ENCODE data around the gene MCCD1. TPM values are rescaled to one million over a fixed set of nuclear protein-coding genes. Genes with fewer than 3 reads are reported as not detected.
A peak's percentile ranks its signal among the peaks of the same experiment; 100 is the strongest.

The MCCD1 gene
- total and polyA plus RNA-seq, 2 of the 13 experiments (the other 11 are each of a cell fraction or from before 2014, with no cell fraction given), result 0.15 TPM; not detected in 1

DNA sequence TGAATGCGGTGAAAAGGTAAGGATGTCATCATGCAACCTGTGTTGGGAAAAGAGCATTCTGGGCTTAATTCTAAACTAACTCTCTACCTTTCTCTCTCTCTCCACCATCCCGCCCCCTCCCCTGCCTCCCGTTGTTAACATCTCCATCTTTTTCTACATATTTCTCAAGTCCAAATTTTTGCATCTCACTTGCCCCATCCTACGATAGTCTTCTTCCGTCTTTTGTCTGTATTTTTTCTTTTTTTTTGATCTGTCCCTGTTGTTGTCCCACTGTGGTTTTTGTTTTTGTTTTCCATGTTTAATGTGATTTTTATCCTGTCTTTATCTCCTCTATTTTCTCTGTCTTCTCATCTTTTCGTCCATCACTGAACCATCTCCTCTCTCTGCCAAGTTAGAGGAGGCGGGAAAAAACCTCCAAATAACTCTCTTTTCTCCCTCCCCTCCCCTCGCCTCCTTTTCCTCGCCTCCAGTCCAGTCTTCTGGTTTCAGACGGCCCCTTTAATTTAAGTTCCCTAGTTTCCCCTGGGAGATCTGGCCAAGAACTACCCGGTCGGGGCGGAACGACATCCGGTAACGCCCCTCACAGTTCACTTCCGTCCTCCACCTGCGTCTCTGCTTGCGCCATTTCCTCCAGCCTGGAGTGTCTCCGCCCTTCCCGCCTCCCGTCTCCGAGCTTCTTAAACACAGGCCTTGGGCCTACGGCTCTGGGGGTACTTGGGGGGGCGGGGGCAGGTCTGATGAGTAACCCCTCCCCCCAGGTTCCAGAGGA lies 18.4 kb downstream of the MCCD1 start, which contains the start of gene NFKBIL1 (continued):
- TF ChIP-seq, protein P1, sequence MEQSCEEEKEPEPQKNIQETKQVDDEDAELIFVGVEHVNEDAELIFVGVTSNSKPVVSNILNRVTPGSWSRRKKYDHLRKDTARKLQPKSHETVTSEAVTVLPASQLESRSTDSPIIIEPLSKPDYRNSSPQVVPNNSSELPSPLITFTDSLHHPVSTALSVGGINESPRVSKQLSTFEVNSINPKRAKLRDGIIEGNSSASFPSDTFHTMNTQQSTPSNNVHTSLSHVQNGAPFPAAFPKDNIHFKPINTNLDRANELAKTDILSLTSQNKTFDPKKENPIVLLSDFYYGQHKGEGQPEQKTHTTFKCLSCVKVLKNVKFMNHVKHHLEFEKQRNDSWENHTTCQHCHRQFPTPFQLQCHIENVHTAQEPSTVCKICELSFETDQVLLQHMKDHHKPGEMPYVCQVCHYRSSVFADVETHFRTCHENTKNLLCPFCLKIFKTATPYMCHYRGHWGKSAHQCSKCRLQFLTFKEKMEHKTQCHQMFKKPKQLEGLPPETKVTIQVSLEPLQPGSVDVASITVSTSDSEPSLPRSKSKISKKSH (CRISPR knock-in tag; IDR thresholded peaks at IDR 0.05; ENCODE audit: borderline replicate concordance), result no peak
- TF ChIP-seq PTBP1 (IDR thresholded peaks at IDR 0.05; ENCODE audit: low read depth, low read length, poor library complexity, severe bottlenecking), result peak; percentile 49
- TF ChIP-seq U2AF1 (optimal IDR thresholded peaks at IDR 0.05; ENCODE audit: low read depth, low read length), result peak; percentile 27
- TF ChIP-seq, protein P2, sequence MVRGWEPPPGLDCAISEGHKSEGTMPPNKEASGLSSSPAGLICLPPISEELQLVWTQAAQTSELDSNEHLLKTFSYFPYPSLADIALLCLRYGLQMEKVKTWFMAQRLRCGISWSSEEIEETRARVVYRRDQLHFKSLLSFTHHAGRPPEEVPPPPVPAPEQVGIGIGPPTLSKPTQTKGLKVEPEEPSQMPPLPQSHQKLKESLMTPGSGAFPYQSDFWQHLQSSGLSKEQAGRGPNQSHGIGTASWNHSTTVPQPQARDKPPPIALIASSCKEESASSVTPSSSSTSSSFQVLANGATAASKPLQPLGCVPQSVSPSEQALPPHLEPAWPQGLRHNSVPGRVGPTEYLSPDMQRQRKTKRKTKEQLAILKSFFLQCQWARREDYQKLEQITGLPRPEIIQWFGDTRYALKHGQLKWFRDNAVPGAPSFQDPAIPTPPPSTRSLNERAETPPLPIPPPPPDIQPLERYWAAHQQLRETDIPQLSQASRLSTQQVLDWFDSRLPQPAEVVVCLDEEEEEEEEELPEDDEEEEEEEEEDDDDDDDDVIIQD (CRISPR knock-in tag; IDR thresholded peaks at IDR 0.05; ENCODE audit: low read depth), result peak; percentile 67; the same call in 1 of the 2 replicates
- TF ChIP-seq HHEX (CRISPR knock-in tag; IDR thresholded peaks at IDR 0.05), result 0 out of 2 replicates have a peak, but pooled peaks have one; percentile 26
- 0 out of 2 replicates have a peak, but pooled peaks have one; percentile 63 for TF ChIP-seq AHR (CRISPR knock-in tag; IDR thresholded peaks at IDR 0.05)
- no peak for TF ChIP-seq ZNF17 (CRISPR knock-in tag; IDR thresholded peaks at IDR 0.05)
- TF ChIP-seq, protein P3, sequence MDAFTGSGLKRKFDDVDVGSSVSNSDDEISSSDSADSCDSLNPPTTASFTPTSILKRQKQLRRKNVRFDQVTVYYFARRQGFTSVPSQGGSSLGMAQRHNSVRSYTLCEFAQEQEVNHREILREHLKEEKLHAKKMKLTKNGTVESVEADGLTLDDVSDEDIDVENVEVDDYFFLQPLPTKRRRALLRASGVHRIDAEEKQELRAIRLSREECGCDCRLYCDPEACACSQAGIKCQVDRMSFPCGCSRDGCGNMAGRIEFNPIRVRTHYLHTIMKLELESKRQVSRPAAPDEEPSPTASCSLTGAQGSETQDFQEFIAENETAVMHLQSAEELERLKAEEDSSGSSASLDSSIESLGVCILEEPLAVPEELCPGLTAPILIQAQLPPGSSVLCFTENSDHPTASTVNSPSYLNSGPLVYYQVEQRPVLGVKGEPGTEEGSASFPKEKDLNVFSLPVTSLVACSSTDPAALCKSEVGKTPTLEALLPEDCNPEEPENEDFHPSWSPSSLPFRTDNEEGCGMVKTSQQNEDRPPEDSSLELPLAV (CRISPR knock-in tag; conservative IDR thresholded peaks at IDR 0.05; ENCODE audit: low read depth), result no peak
- TF ChIP-seq KDM6A (CRISPR knock-in tag; IDR thresholded peaks at IDR 0.05; ENCODE audit: low read depth), result no peak
- TF ChIP-seq SOX6 (IDR thresholded peaks at IDR 0.05), result no peak
- TF ChIP-seq SOX6 (CRISPR knock-in tag; IDR thresholded peaks at IDR 0.05), result peak; percentile 40
- TF ChIP-seq PHF21A (CRISPR knock-in tag; IDR thresholded peaks at IDR 0.05), result peak; percentile 44; the same call in 1 of the 2 replicates
- TF ChIP-seq, protein P4, sequence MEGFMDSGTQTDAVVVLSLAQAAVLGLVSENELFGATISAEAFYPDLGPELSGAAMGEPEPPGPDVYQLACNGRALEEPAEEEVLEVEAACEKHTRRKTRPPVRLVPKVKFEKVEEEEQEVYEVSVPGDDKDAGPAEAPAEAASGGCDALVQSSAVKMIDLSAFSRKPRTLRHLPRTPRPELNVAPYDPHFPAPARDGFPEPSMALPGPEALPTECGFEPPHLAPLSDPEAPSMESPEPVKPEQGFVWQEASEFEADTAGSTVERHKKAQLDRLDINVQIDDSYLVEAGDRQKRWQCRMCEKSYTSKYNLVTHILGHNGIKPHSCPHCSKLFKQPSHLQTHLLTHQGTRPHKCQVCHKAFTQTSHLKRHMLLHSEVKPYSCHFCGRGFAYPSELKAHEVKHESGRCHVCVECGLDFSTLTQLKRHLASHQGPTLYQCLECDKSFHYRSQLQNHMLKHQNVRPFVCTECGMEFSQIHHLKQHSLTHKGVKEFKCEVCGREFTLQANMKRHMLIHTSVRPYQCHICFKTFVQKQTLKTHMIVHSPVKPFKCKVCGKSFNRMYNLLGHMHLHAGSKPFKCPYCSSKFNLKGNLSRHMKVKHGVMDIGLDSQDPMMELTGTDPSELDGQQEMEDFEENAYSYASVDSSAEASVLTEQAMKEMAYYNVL (CRISPR knock-in tag; IDR thresholded peaks at IDR 0.05; ENCODE audit: borderline replicate concordance), result peak; percentile 38; the same call in 1 of the 2 replicates
- no peak for TF ChIP-seq JDP2 (CRISPR knock-in tag; IDR thresholded peaks at IDR 0.05; ENCODE audit: borderline replicate concordance)
- no peak for TF ChIP-seq ZNF460 (CRISPR knock-in tag; IDR thresholded peaks at IDR 0.05; ENCODE audit: borderline replicate concordance)
- TF ChIP-seq CCDC6 (CRISPR knock-in tag; IDR thresholded peaks at IDR 0.05), result no peak; the same call in 1 of the 2 replicates
- no peak for TF ChIP-seq ZNF775 (CRISPR knock-in tag; IDR thresholded peaks at IDR 0.05; ENCODE audit: borderline replicate concordance)
- TF ChIP-seq ARNTL (CRISPR knock-in tag; IDR thresholded peaks at IDR 0.05), result peak; percentile 51; the same call in 1 of the 2 replicates

Data from HepG2 (cell line).